ENCODE results near the gene TENM4. TPM values are rescaled to one million over a fixed set of nuclear protein-coding genes. Genes with fewer than 3 reads are reported as not detected.

Gene TENM4
- total and polyA plus RNA-seq, 2 experiments from 2014 or later: 19.0 to 105 TPM

DNA sequence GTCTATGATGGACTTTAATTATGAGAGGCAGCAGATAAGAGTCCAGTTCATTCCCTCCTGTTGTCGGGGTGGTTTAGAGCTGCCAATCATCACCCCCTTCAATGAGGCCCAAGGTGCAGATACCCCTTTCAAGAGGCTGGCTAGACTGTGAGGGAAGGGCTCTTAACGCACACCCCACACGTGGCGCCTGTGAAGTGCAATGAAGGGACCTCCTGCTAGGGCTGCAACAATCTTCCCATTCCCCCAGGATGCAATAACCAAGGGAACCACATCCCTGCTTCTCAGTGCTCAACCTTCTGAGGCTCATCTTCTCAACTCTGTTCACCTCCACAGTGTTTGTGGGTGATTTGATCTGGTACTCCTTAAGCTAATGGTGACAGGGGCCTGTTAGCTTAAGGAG is 19.0 kb downstream of the TENM4 start:
- Histone ChIP-seq H3K9me3 (ENCODE audit: low read depth) (no peaks in the 10 kb centered on the region), H3K27ac (no peak overlapping the region), H3K36me3 (no peaks in the 10 kb centered on the region), H3K4me1 (ENCODE audit: low read depth) (peaks cover 19% of the 10 kb centered on the region), H3K27me3 (no peaks in the 10 kb centered on the region), H3K4me3 (no peak overlapping the region)
- peak in 1 of 2 donors; percentile 37 for DNase-seq (ENCODE audit: low read depth in 1 of 2, low spot score in 1 of 2)
- TF ChIP-seq, protein P1, sequence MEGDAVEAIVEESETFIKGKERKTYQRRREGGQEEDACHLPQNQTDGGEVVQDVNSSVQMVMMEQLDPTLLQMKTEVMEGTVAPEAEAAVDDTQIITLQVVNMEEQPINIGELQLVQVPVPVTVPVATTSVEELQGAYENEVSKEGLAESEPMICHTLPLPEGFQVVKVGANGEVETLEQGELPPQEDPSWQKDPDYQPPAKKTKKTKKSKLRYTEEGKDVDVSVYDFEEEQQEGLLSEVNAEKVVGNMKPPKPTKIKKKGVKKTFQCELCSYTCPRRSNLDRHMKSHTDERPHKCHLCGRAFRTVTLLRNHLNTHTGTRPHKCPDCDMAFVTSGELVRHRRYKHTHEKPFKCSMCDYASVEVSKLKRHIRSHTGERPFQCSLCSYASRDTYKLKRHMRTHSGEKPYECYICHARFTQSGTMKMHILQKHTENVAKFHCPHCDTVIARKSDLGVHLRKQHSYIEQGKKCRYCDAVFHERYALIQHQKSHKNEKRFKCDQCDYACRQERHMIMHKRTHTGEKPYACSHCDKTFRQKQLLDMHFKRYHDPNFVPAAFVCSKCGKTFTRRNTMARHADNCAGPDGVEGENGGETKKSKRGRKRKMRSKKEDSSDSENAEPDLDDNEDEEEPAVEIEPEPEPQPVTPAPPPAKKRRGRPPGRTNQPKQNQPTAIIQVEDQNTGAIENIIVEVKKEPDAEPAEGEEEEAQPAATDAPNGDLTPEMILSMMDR (IDR thresholded peaks at IDR 0.05; ENCODE audit: low read depth, low read length): no peak

DNA sequence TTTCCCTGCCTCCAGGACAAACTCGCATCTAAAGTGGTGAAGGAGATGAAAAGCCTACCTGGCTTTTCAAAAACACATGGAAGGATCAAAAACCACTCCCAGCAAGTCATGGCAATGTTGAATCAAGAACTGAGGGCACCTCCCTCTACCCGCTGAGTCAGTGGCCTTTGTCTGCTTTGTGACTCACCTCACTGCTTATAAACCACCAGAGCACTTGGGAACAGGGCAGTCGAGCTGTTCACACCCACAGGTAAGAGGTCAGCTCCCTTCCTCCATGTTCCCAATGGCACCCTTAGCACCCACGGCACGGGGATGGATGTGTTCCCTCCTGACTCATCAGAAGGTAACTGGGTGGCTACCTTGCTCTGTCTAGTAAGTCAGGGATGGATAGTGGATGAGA is 21.7 kb downstream of the TENM4 start:
- H3K27ac ChIP-seq: no peak overlapping the region
- H3K4me1 ChIP-seq (ENCODE audit: low read depth): peaks cover 19% of the 10 kb centered on the region
- TF ChIP-seq, protein P1 (IDR thresholded peaks at IDR 0.05; ENCODE audit: low read depth, low read length): no peak
- H3K4me3 ChIP-seq: no peak overlapping the region
- H3K36me3 ChIP-seq: no peaks in the 10 kb centered on the region
- no peaks in the 10 kb centered on the region for H3K27me3 ChIP-seq
- no peaks in the 10 kb centered on the region for H3K9me3 ChIP-seq (ENCODE audit: low read depth)
- no peak for DNase-seq (ENCODE audit: low read depth in 1 of 2, low spot score in 1 of 2)

DNA sequence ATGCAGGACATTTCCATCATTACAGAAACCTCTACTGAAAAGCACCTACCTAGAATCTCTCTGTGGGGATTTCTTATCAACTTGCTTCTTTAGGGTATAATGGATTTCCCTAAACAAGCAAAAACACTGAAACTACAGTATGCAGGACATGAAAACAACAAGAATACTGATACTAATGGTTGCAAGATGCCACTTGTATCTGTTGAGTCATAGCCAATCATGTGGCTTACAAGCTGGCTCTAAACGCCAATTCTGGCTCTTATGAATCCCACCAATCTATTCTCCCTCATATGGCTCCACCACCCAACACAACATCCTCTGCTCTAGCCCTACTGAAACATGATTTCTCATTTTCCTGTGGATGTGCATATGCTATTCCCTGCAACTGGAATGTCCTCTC is 22.6 kb downstream of the TENM4 start:
- H3K4me1 ChIP-seq (ENCODE audit: low read depth): peaks cover 24% of the 10 kb centered on the region
- H3K36me3 ChIP-seq: no peaks in the 10 kb centered on the region
- no peak for DNase-seq (ENCODE audit: low read depth in 1 of 2, low spot score in 1 of 2)
- H3K9me3 ChIP-seq (ENCODE audit: low read depth): no peaks in the 10 kb centered on the region
- H3K4me3 ChIP-seq: no peak overlapping the region
- H3K27me3 ChIP-seq: no peaks in the 10 kb centered on the region
- H3K27ac ChIP-seq: no peak overlapping the region
- TF ChIP-seq, protein P1 (IDR thresholded peaks at IDR 0.05; ENCODE audit: low read depth, low read length): no peak

DNA sequence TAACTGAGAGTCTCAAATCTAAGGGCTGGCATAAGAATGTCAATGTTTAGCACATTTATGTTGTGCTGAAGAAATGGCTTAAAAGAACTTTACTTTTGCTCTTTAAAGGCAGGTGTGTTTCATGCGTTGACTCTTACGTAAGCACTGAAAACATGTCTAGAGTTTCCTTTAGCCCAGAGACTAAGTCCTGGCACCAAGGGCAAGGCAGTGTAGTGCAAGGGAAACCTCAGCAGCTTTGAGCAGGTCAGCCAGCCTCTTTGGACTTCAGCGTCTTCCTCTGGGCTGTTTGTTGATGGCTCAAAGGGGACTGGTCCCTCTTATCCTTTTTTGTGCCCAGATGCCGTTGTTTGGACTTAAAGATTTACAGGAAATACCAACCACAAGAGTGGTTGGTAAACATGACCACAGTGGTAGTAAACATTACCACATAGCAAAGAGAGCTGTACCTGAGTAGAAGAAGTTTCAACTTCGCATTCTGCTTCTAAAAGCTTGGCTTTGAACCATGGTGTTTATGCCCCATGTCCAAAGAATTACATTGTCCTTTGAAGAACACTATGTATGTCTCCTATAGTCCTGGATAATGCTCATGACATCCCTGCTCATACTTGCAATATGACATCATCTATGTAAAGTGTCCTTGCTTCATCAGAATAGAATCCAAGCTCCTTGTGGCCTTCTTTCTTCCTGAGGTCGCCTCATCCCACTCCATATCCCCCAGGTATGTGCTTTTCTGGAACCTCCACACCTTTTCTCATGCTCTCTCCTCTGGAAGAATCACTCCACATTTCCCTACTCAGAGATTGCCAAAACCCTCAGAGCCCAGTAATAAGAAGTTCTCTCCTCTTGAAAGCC is 23.5 kb downstream of the TENM4 start:
- no peaks in the 10 kb centered on the region for H3K36me3 ChIP-seq
- no peaks in the 10 kb centered on the region for H3K27me3 ChIP-seq
- TF ChIP-seq, protein P1 (IDR thresholded peaks at IDR 0.05; ENCODE audit: low read depth, low read length): no peak
- DNase-seq (ENCODE audit: low read depth in 1 of 2, low spot score in 1 of 2): no peak
- H3K4me3 ChIP-seq: no peak overlapping the region
- peaks cover 16% of the 10 kb centered on the region for H3K4me1 ChIP-seq (ENCODE audit: low read depth)
- no peaks in the 10 kb centered on the region for H3K9me3 ChIP-seq (ENCODE audit: low read depth)
- no peak overlapping the region for H3K27ac ChIP-seq

DNA sequence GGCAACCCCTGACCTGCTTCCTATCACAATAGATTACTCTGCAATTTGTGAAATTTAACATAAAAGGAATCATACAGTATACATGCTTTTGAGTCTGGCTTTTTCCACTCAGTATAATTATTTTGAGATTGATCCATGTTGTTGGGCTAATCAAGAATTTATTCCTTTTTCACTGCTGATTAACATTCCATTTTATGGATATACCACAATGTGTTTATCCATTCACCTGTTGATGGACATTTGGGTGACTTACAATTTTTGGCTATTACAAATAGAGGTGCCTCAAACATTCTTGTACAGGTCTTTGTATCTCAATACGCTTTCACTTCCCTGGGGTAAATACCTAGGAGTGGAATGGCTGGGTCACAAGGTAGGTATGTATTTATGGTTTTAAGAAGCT is 24.9 kb downstream of the TENM4 start:
- Histone ChIP-seq H3K4me1 (ENCODE audit: low read depth) (peaks cover 7% of the 10 kb centered on the region), H3K9me3 (ENCODE audit: low read depth) (no peaks in the 10 kb centered on the region), H3K4me3 (no peak overlapping the region), H3K27ac (no peak overlapping the region), H3K27me3 (no peaks in the 10 kb centered on the region), H3K36me3 (no peaks in the 10 kb centered on the region)
- TF ChIP-seq, protein P1 (IDR thresholded peaks at IDR 0.05; ENCODE audit: low read depth, low read length): no peak
- DNase-seq (ENCODE audit: low read depth in 1 of 2, low spot score in 1 of 2): no peak

All from cardiac muscle cell (in vitro differentiated cells and primary cell).